ENCODE results near the gene GFPT2. TPM values are rescaled to one million over a fixed set of nuclear protein-coding genes. Genes with fewer than 3 reads are reported as not detected.

Gene GFPT2
- total and polyA plus RNA-seq, 7 donors = 2.0 to 7.2 (median 4.4) TPM

GRCh38 chr5:180289433-180289832 lies 63.7 kb downstream of the GFPT2 start:
- DNase-seq (no peak), ATAC-seq (no peak)
- H3K4me3 ChIP-seq = no peak overlapping the region
- H3K36me3 ChIP-seq (ENCODE audit: insufficient read depth in 1 of 2, low read depth in 1 of 2) = peaks cover 0 to 10% of the 10 kb centered on the region in 2 donors
- 42 to 61% (median 47%) methylated on average over 3 of the region's 3 CpGs for WGBS, 3 donors
- H3K9me3 ChIP-seq = no peaks in the 10 kb centered on the region
- intact Hi-C loops (cut with DNase I) = no loop called here
- peaks cover 25% of the 10 kb centered on the region for H3K4me1 ChIP-seq
- no peaks in the 10 kb centered on the region for H3K27me3 ChIP-seq (ENCODE audit: insufficient read depth in 3 of 3, low read length in 2 of 3)
- TF ChIP-seq CTCF (IDR thresholded peaks at IDR 0.05) = no peak
- H3K27ac ChIP-seq = no peak overlapping the region

- intact Hi-C loops (cut with DNase I) = no loop called here
- Histone ChIP-seq H3K36me3 (ENCODE audit: insufficient read depth in 1 of 2, low read depth in 1 of 2) (peaks cover 0 to 10% of the 10 kb centered on the region in 2 donors), H3K27ac (no peak overlapping the region), H3K4me3 (no peak overlapping the region), H3K9me3 (no peaks in the 10 kb centered on the region), H3K4me1 (peaks cover 20% of the 10 kb centered on the region), H3K27me3 (ENCODE audit: insufficient read depth in 3 of 3, low read length in 2 of 3) (no peaks in the 10 kb centered on the region)
- ATAC-seq = no peak
- TF ChIP-seq CTCF (IDR thresholded peaks at IDR 0.05) = no peak
- DNase-seq = no peak
- WGBS, 3 donors = 85 to 88% (median 87%) methylated on average over 7 of the region's 7 CpGs
Observed at GRCh38 chr5:180287868-180288267, 65.3 kb downstream of the GFPT2 start.

- WGBS, 3 donors = 96% methylated on average over 2 of the region's 2 CpGs
- TF ChIP-seq CTCF (IDR thresholded peaks at IDR 0.05) = no peak
- DNase-seq (no peak), ATAC-seq (no peak)
- Histone ChIP-seq H3K27ac (no peak overlapping the region), H3K9me3 (no peaks in the 10 kb centered on the region), H3K27me3 (ENCODE audit: insufficient read depth in 3 of 3, low read length in 2 of 3) (no peaks in the 10 kb centered on the region), H3K36me3 (ENCODE audit: insufficient read depth in 1 of 2, low read depth in 1 of 2) (peaks cover 0 to 10% of the 10 kb centered on the region in 2 donors), H3K4me3 (no peak overlapping the region), H3K4me1 (peaks cover 17% of the 10 kb centered on the region)
- intact Hi-C loops (cut with DNase I) = no loop called here
Observed at GRCh38 chr5:180287404-180287803, 65.7 kb downstream of the GFPT2 start.

- WGBS, 3 donors = 76 to 87% (median 81%) methylated on average over 10 of the region's 10 CpGs
- H3K4me3 ChIP-seq = no peak overlapping the region
- ATAC-seq (no peak), DNase-seq (no peak)
- H3K27ac ChIP-seq = no peak overlapping the region
- H3K27me3 ChIP-seq (ENCODE audit: insufficient read depth in 3 of 3, low read length in 2 of 3) = no peaks in the 10 kb centered on the region
- TF ChIP-seq CTCF (IDR thresholded peaks at IDR 0.05) = no peak
- intact Hi-C loops (cut with DNase I) = no loop called here
- H3K36me3 ChIP-seq (ENCODE audit: insufficient read depth in 1 of 2, low read depth in 1 of 2) = peaks cover 0 to 31% of the 10 kb centered on the region in 2 donors
- H3K9me3 ChIP-seq = no peaks in the 10 kb centered on the region
- H3K4me1 ChIP-seq = peaks cover 2% of the 10 kb centered on the region
Observed at GRCh38 chr5:180284149-180284548, 69.0 kb downstream of the GFPT2 start.

- Histone ChIP-seq H3K27me3 (ENCODE audit: insufficient read depth in 3 of 3, low read length in 2 of 3) (no peaks in the 10 kb centered on the region), H3K36me3 (ENCODE audit: insufficient read depth in 1 of 2, low read depth in 1 of 2) (peaks cover 0 to 40% of the 10 kb centered on the region in 2 donors), H3K9me3 (no peaks in the 10 kb centered on the region), H3K27ac (no peak overlapping the region), H3K4me1 (no peaks in the 10 kb centered on the region), H3K4me3 (no peak overlapping the region)
- no peak for ATAC-seq
- intact Hi-C loops (cut with DNase I) = no loop called here
- no peak for DNase-seq
- 60 to 68% (median 65%) methylated on average over 10 of the region's 10 CpGs for WGBS, 3 donors
- no peak for TF ChIP-seq CTCF (IDR thresholded peaks at IDR 0.05)
Observed at GRCh38 chr5:180283026-180283615, 70.0 kb downstream of the GFPT2 start.

Measured in psoas muscle (tissue), 8 donors.